SK-N-SH (cell line): Measurements from ENCODE around the gene SNX20. TPM values are rescaled to one million over a fixed set of nuclear protein-coding genes. Genes with fewer than 3 reads are reported as not detected.

Experiments used
- CTCF ChIA-PET: fragments of 300-600, 350-600 bp; formaldehyde crosslinking; extraction: SDS; loops from one replicate; lab custom pipeline; 2021; lab: Yijun Ruan, JAX
- POLR2A ChIA-PET: fragments of 350-600 bp; sonication (Branson Sonifier 250); formaldehyde crosslinking; extraction: SDS; loops from one replicate; lab custom pipeline; 2020; ENCODE audit warnings: antibody characterized with exemption, inconsistent platforms; lab: Yijun Ruan, JAX
- DNase-seq: peaks from one replicate; pipeline ENCODE4 v3.0.0; 2012
- H2AFZ ChIP-seq: fragments of 200-600 bp; sonication (generic); 2 replicates; pipeline ENCODE4 v1.8.1; 2016; ENCODE audit warnings: antibody characterized with exemption, mild to moderate bottlenecking, low read depth
- H3F3A ChIP-seq: fragments of 200-600 bp; sonication (generic); replicated peaks from 2 replicates; pipeline ENCODE3; 2016; ENCODE audit warnings: antibody characterized with exemption, mild to moderate bottlenecking; ENCODE audit not compliant: insufficient read depth
- H3K27ac ChIP-seq, 2 experiments: fragments of 200-500 bp in 1 of 2; fragments of 200-600 bp in 1 of 2; sonication (Bioruptor generic) in 1 of 2; sonication (generic), shearing (Covaris generic) in 1 of 2; 2 replicates each; pipeline versions ENCODE4 v1.5.1 to v1.6.1; 2014 to 2016; ENCODE audit warnings: low read depth in 2 of 2, inconsistent platforms in 1 of 2, low read length in 1 of 2, mild to moderate bottlenecking in 1 of 2, mixed read lengths in 1 of 2
- H3K27me3 ChIP-seq: fragments of 200-600 bp; sonication (generic), shearing (Covaris generic); 2 replicates; pipeline ENCODE4 v1.6.1; 2016; ENCODE audit warnings: mixed run types; ENCODE audit not compliant: insufficient read depth
- H3K36me3 ChIP-seq, 2 experiments: fragments of 200-500 bp in 1 of 2; fragments of 200-600 bp in 1 of 2; sonication (Bioruptor generic) in 1 of 2; sonication (generic) in 1 of 2; replicated peaks in 1 of 2; 2 replicates each; pipeline versions ENCODE3 to v1.5.1; 2014 to 2016; ENCODE audit warnings: low read length in 1 of 2, mild to moderate bottlenecking in 1 of 2; ENCODE audit not compliant: insufficient read depth in 2 of 2, control insufficient read depth in 1 of 2
- H3K4me1 ChIP-seq, 2 experiments: fragments of 200-500 bp in 1 of 2; fragments of 200-600 bp in 1 of 2; sonication (Bioruptor generic) in 1 of 2; sonication (generic), shearing (Covaris generic) in 1 of 2; 2 replicates each; pipeline versions ENCODE4 v1.5.1 to v1.6.1; 2014 to 2016; ENCODE audit warnings: low read depth in 1 of 2, low read length in 1 of 2, mixed run types in 1 of 2; ENCODE audit not compliant: insufficient read depth in 2 of 2, control insufficient read depth in 1 of 2
- H3K4me2 ChIP-seq: fragments of 200-600 bp; sonication (generic), shearing (Covaris generic); 2 replicates; pipeline ENCODE4 v1.6.1; 2017; ENCODE audit warnings: mixed run types
- H3K4me3 ChIP-seq, 2 experiments: fragments of 200-500 bp in 1 of 2; fragments of 200-600 bp in 1 of 2; sonication (Bioruptor generic) in 1 of 2; sonication (generic), shearing (Covaris generic) in 1 of 2; 2 replicates each; pipeline versions ENCODE4 v1.5.1 to v1.8.1; 2014 to 2016; ENCODE audit warnings: low read depth in 2 of 2, inconsistent platforms in 1 of 2, low read length in 1 of 2, mild to moderate bottlenecking in 1 of 2, mixed read lengths in 1 of 2, moderate library complexity in 1 of 2
- H3K79me2 ChIP-seq: fragments of 200-600 bp; sonication (generic); 2 replicates; pipeline ENCODE4 v1.8.1; 2017; ENCODE audit warnings: mild to moderate bottlenecking; ENCODE audit not compliant: insufficient read depth
- H3K9ac ChIP-seq: fragments of 200-600 bp; sonication (generic); 2 replicates; pipeline ENCODE4 v1.6.1; 2017; ENCODE audit warnings: mixed run types
- H3K9me2 ChIP-seq: fragments of 200-600 bp; sonication (generic); 2 replicates; pipeline ENCODE4 v1.6.1; 2017; ENCODE audit warnings: mixed run types
- H3K9me3 ChIP-seq: fragments of 200-600 bp; sonication (generic); 2 replicates; pipeline ENCODE4 v1.6.1; 2017; ENCODE audit warnings: mixed run types, mild to moderate bottlenecking, moderate library complexity
- H4K20me1 ChIP-seq: fragments of 200-600 bp; sonication (generic); 2 replicates; pipeline ENCODE4 v1.6.1; 2017; ENCODE audit warnings: mild to moderate bottlenecking, mixed run types; ENCODE audit not compliant: insufficient read depth
- CHD2 ChIP-seq: fragments of 150-350 bp; IDR thresholded peaks from 2 replicates; pipeline ENCODE4 v1.6.1; 2018; ENCODE audit warnings: low read length; ENCODE audit not compliant: partially characterized antibody
- ELF1 ChIP-seq: IDR thresholded peaks from 2 replicates; pipeline ENCODE4 v1.4.0; 2012
- EP300 ChIP-seq, 2 experiments: IDR thresholded peaks; 2 replicates each; pipeline versions ENCODE4 v1.4.0 to v1.6.1; 2012; ENCODE audit warnings: borderline replicate concordance in 1 of 2, low read depth in 1 of 2, low read length in 1 of 2
- FOSL2 ChIP-seq: IDR thresholded peaks from 2 replicates; pipeline ENCODE4 v1.4.0; 2012; ENCODE audit warnings: low read depth, mild to moderate bottlenecking, moderate library complexity, borderline replicate concordance
- FOXM1 ChIP-seq: IDR thresholded peaks from 2 replicates; pipeline ENCODE4 v1.4.0; 2012; ENCODE audit warnings: low read depth, mild to moderate bottlenecking
- GATA2 ChIP-seq: sonication (generic); formaldehyde crosslinking; IDR thresholded peaks from 2 replicates; pipeline ENCODE4 v1.5.0; 2020; ENCODE audit warnings: mild to moderate bottlenecking, missing genetic modification reagents
- JUND ChIP-seq: IDR thresholded peaks from 2 replicates; pipeline ENCODE4 v1.4.0; 2012
- MEF2A ChIP-seq: IDR thresholded peaks from 2 replicates; pipeline ENCODE4 v1.4.0; 2012; ENCODE audit warnings: low read depth, borderline replicate concordance
- MXI1 ChIP-seq: IDR thresholded peaks from 2 replicates; pipeline ENCODE4 v1.6.1; 2012; ENCODE audit warnings: mild to moderate bottlenecking, low read depth, low read length, improper control_type of control experiment
- NFIC ChIP-seq: IDR thresholded peaks from 2 replicates; pipeline ENCODE4 v1.4.0; 2012; ENCODE audit warnings: borderline replicate concordance
- NRF1 ChIP-seq: IDR thresholded peaks from 2 replicates; pipeline ENCODE4 v1.6.1; 2012; ENCODE audit warnings: low read depth, mild to moderate bottlenecking, low read length
- RAD21 ChIP-seq: IDR thresholded peaks from 2 replicates; pipeline ENCODE4 v1.6.1; 2012; ENCODE audit warnings: mild to moderate bottlenecking, low read length
- RCOR1 ChIP-seq: fragments of 150-350 bp; IDR thresholded peaks from 2 replicates; pipeline ENCODE4 v1.6.1; 2017; ENCODE audit warnings: antibody characterized with exemption, low read length
- RXRA ChIP-seq: IDR thresholded peaks from 2 replicates; pipeline ENCODE4 v1.4.0; 2012; ENCODE audit warnings: low read depth, mild to moderate bottlenecking, borderline replicate concordance
- SMC3 ChIP-seq: IDR thresholded peaks from 2 replicates; pipeline ENCODE4 v1.6.1; 2012; ENCODE audit warnings: low read depth, low read length, improper control_type of control experiment
- TAF1 ChIP-seq: IDR thresholded peaks from 2 replicates; pipeline ENCODE4 v1.6.1; 2012; ENCODE audit warnings: low read depth, mild to moderate bottlenecking, low read length, moderate library complexity, borderline replicate concordance
- TEAD4 ChIP-seq: IDR thresholded peaks from 2 replicates; pipeline ENCODE4 v1.4.0; 2012; ENCODE audit warnings: mild to moderate bottlenecking, borderline replicate concordance; ENCODE audit not compliant: insufficient read depth
- WGBS: methylation state at CpG from one replicate; pipeline ENCODE4 v1.1.6; 2017; ENCODE audit warnings: low lambda C conversion rate; 5-methylcytosine and 5-hydroxymethylcytosine counted together
- polyA plus RNA-seq, 3 experiments: library from polyadenylated mRNA; depleted of rRNA; stranded (reverse); fragments of >200 nt; gene quantifications; 2 replicates each; pipeline ENCODE4 v1.2.3, GENCODE V29; 2012
- TF ChIP-seq, protein P1 (sequence below): IDR thresholded peaks from 2 replicates; pipeline ENCODE4 v1.4.0; 2012; ENCODE audit warnings: low read depth, borderline replicate concordance
- TF ChIP-seq, protein P2 (sequence below): IDR thresholded peaks from 2 replicates; pipeline ENCODE4 v1.6.1; 2012; ENCODE audit warnings: mild to moderate bottlenecking, low read depth, low read length, moderate library complexity
- TF ChIP-seq, protein P3 (sequence below): IDR thresholded peaks from 2 replicates; pipeline ENCODE4 v1.4.0; 2012; ENCODE audit warnings: low read depth

SNX20 gene
- polyA plus RNA-seq, 1 of the 3 experiments (the other 2 are of a cell fraction) = not detected

DNA sequence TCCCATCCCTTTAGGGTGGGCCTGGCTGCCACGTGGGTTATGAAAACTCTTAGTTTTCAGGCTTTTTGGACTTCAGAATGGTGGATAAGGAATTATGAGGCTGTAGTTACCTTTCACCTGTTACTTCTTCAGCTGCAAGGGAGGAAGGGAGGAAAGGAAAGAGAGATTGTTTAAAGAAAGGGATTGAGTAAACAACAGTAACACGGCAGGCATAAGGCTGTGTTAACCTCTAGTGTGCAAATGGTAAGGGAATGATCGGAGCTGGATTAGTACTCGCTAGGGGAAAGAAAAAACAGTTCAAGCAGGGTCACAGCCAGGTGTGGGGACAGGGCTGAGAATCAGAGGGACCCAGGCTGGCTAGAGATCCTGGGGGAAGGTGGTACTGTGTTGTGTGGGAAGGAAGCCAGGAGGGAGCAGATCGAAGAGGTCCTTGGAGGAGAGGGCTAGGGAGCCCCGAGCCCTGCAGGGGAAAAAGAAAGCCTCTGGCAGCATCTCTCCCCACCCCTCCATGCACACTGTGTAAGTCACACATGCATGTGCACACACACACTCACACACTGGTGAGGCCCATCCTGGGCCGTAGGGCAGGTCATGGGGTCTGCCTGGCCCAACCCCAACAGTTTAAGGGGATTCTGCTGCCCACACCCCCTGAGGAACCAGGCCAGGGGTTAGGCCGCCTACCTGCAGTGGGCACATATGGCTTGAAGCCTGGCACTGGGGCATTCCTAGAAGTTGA lies 49.7 kb downstream of the SNX20 start:
- Histone ChIP-seq H3K9me3 (no peaks in the 10 kb centered on the region), H3K36me3 (no peaks in the 10 kb centered on the region), H2AFZ (no peak overlapping the region), H3K4me3 (no peak overlapping the region)
- CTCF ChIA-PET = interaction anchor here (0.6 kb wide), 1 partner anchor 137 kb away, joined by 5 read pairs; no protein-coding TSS in a partner anchor
- POLR2A ChIA-PET = no interaction called here
- 33% methylated on average over 8 of the region's 8 CpGs for WGBS
- TF ChIP-seq FOXM1 (no peak), MXI1 (no peak), TEAD4 (no peak), TAF1 (no peak), EP300 (IDR thresholded peaks at IDR 0.05; ENCODE audit: borderline replicate concordance in 1 of 2, low read depth in 1 of 2, low read length in 1 of 2) (no peak)
- TF ChIP-seq, protein P1, sequence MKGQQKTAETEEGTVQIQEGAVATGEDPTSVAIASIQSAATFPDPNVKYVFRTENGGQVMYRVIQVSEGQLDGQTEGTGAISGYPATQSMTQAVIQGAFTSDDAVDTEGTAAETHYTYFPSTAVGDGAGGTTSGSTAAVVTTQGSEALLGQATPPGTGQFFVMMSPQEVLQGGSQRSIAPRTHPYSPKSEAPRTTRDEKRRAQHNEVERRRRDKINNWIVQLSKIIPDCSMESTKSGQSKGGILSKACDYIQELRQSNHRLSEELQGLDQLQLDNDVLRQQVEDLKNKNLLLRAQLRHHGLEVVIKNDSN = no peak
- TF ChIP-seq, all 33 proteins: peak for 0
- no peaks in the 10 kb centered on the region for H3K79me2 ChIP-seq
- H3K27ac ChIP-seq = no peak overlapping the region
- no peak for DNase-seq
- no peaks in the 10 kb centered on the region; a peak in 1 of 4 replicates for H3K4me1 ChIP-seq
- no peaks in the 10 kb centered on the region for H4K20me1 ChIP-seq
- H3K9ac ChIP-seq = no peak overlapping the region
- H3K9me2 ChIP-seq = no peaks in the 10 kb centered on the region
- H3F3A ChIP-seq = no peaks in the 10 kb centered on the region
- H3K4me2 ChIP-seq = no peak overlapping the region
- H3K27me3 ChIP-seq = no peaks in the 10 kb centered on the region

DNA sequence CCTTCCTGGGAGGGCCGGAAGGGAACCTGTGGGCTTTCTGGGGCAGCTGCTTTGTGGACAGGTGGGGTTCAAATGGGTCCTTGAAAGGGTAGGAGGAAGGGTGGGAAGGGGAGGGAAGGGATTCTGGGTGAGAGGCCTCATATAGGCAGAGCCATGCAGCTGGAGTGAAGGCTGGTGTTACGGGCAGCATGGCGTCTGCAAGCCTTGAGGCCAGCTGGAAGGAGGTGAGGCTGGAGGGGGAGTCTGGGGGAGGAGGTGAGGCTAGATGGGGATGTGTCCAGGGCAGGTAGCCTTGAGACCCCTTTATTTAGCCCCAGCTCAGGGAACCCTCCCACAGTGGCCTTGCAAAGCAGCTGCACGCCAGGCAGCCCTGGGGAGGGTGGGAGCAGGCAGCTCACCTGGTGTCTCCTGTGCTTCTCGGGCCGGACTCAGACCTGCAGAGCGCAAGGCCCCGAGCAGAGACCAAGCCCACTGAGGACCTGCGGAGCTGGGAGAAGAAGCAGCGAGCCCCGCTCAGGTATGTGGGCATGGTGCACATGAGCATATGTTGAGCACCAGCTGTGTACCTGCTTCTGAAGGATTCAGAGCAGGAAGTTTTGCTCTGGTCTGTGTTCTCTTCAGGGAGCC lies 50.6 kb downstream of the SNX20 start:
- H3K9me2 ChIP-seq = no peaks in the 10 kb centered on the region
- no peak overlapping the region for H3K27ac ChIP-seq
- ChIA-PET POLR2A (no interaction called here), CTCF (interaction anchor here (0.6 kb wide), 1 partner anchor 138 kb away, joined by 5 read pairs; no protein-coding TSS in a partner anchor)
- H3K4me2 ChIP-seq = no peak overlapping the region
- TF ChIP-seq EP300 (IDR thresholded peaks at IDR 0.05; ENCODE audit: borderline replicate concordance in 1 of 2, low read depth in 1 of 2, low read length in 1 of 2) (no peak), NRF1 (no peak), TEAD4 (no peak), RXRA (no peak), GATA2 (CRISPR knock-in tag) (no peak), MEF2A (no peak), CHD2 (no peak), NFIC (no peak), SMC3 (no peak), JUND (no peak), RAD21 (no peak), FOXM1 (no peak), RCOR1 (no peak), FOSL2 (no peak), ELF1 (no peak)
- TF ChIP-seq, protein P2, sequence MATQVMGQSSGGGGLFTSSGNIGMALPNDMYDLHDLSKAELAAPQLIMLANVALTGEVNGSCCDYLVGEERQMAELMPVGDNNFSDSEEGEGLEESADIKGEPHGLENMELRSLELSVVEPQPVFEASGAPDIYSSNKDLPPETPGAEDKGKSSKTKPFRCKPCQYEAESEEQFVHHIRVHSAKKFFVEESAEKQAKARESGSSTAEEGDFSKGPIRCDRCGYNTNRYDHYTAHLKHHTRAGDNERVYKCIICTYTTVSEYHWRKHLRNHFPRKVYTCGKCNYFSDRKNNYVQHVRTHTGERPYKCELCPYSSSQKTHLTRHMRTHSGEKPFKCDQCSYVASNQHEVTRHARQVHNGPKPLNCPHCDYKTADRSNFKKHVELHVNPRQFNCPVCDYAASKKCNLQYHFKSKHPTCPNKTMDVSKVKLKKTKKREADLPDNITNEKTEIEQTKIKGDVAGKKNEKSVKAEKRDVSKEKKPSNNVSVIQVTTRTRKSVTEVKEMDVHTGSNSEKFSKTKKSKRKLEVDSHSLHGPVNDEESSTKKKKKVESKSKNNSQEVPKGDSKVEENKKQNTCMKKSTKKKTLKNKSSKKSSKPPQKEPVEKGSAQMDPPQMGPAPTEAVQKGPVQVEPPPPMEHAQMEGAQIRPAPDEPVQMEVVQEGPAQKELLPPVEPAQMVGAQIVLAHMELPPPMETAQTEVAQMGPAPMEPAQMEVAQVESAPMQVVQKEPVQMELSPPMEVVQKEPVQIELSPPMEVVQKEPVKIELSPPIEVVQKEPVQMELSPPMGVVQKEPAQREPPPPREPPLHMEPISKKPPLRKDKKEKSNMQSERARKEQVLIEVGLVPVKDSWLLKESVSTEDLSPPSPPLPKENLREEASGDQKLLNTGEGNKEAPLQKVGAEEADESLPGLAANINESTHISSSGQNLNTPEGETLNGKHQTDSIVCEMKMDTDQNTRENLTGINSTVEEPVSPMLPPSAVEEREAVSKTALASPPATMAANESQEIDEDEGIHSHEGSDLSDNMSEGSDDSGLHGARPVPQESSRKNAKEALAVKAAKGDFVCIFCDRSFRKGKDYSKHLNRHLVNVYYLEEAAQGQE = no peak
- TF ChIP-seq, protein P1 = no peak
- TF ChIP-seq, protein P3, sequence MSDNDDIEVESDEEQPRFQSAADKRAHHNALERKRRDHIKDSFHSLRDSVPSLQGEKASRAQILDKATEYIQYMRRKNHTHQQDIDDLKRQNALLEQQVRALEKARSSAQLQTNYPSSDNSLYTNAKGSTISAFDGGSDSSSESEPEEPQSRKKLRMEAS = no peak
- H3K4me1 ChIP-seq = peaks cover 0 to 2% of the 10 kb centered on the region in 2 experiments; a peak in 1 of 4 replicates
- no peak overlapping the region for H2AFZ ChIP-seq
- H3K9ac ChIP-seq = no peak overlapping the region
- DNase-seq = no peak
- H3K9me3 ChIP-seq = no peaks in the 10 kb centered on the region
- no peak overlapping the region for H3K4me3 ChIP-seq
- H3F3A ChIP-seq = no peaks in the 10 kb centered on the region
- H3K36me3 ChIP-seq = no peaks in the 10 kb centered on the region
- 60% methylated on average over 3 of the region's 11 CpGs for WGBS
- no peaks in the 10 kb centered on the region for H4K20me1 ChIP-seq
- H3K79me2 ChIP-seq = no peaks in the 10 kb centered on the region
- H3K27me3 ChIP-seq = no peaks in the 10 kb centered on the region
